Brain microvascular endothelial cell (primary cell): ENCODE data around the gene PHF19.

Experiments used
- DNase-seq: peaks from one replicate; pipeline ENCODE4 v3.0.0-alpha.2; 2020
- H3K27ac ChIP-seq: fragments of 250-450 bp; sonication (Bioruptor Pico); 2 replicates; pipeline ENCODE4 v1.5.1; 2020; ENCODE audit warnings: mild to moderate bottlenecking, moderate library complexity
- H3K27me3 ChIP-seq: fragments of 250-450 bp; sonication (Bioruptor Pico); replicated peaks from 2 replicates; pipeline ENCODE4 v1.5.1; 2020; ENCODE audit warnings: mild to moderate bottlenecking
- H3K36me3 ChIP-seq: fragments of 250-450 bp; sonication (Bioruptor Pico); replicated peaks from 2 replicates; pipeline ENCODE4 v1.5.1; 2020; ENCODE audit warnings: mild to moderate bottlenecking
- H3K4me3 ChIP-seq: 2 replicates; pipeline ENCODE4 v1.5.1; 2011; ENCODE audit warnings: low read depth, mild to moderate bottlenecking, control low read depth, low read length, moderate library complexity
- CTCF ChIP-seq: IDR thresholded peaks from 2 replicates; pipeline ENCODE4 v1.5.1; 2011; ENCODE audit warnings: low read depth, mild to moderate bottlenecking, moderate library complexity, low read length, control low read depth, inconsistent platforms; ENCODE audit errors: missing control alignments
- in situ Hi-C: cut with HindIII; loops from 2 replicates; pipeline ENCODE4 v1.10.0; 2017; ENCODE audit warnings: low sequenced_read_pairs, low pct_ligation_motif_present

PHF19 gene

GRCh38 chr9:120877276-120878034, 467 bp upstream of the PHF19 start:
- peak overlapping the region; percentile 70 for H3K4me3 ChIP-seq
- no peaks in the 10 kb centered on the region for H3K36me3 ChIP-seq
- peak; percentile 20 for DNase-seq
- in situ Hi-C loops = no loop called here
- no peak overlapping the region for H3K27ac ChIP-seq
- H3K27me3 ChIP-seq = no peaks in the 10 kb centered on the region
- peak; percentile 4 for TF ChIP-seq CTCF

- in situ Hi-C loops = no loop called here
- DNase-seq = peak; percentile 75
These were observed 790 bp downstream of the PHF19 start for GRCh38 chr9:120875954-120876841.

GRCh38 chr9:120875643-120875953, 1.4 kb downstream of the PHF19 start:
- Histone ChIP-seq H3K27me3 (no peaks in the 10 kb centered on the region), H3K36me3 (peaks cover 2% of the 10 kb centered on the region), H3K4me3 (peak overlapping the region; percentile 70), H3K27ac (peak overlapping the region; percentile 36)
- in situ Hi-C loops = no loop called here
- no peak for TF ChIP-seq CTCF
- DNase-seq = no peak

More at GRCh38 chr9:120875954-120876841, 790 bp downstream of the PHF19 start:
- Histone ChIP-seq H3K4me3 (peak overlapping the region; percentile 70), H3K27ac (peak overlapping the region; percentile 36), H3K27me3 (no peaks in the 10 kb centered on the region), H3K36me3 (peaks cover 2% of the 10 kb centered on the region)
- TF ChIP-seq CTCF = peak; percentile 24

- Histone ChIP-seq H3K4me3 (no peak overlapping the region), H3K27me3 (no peaks in the 10 kb centered on the region), H3K36me3 (peaks cover 2% of the 10 kb centered on the region), H3K27ac (no peak overlapping the region)
- TF ChIP-seq CTCF = no peak
- in situ Hi-C loops = no loop called here
- DNase-seq = no peak
These were observed 1.8 kb downstream of the PHF19 start for GRCh38 chr9:120875195-120875565.

GRCh38 chr9:120874226-120875194, 2.5 kb downstream of the PHF19 start:
- no peak for DNase-seq
- Histone ChIP-seq H3K27me3 (no peaks in the 10 kb centered on the region), H3K27ac (no peak overlapping the region), H3K36me3 (peaks cover 2% of the 10 kb centered on the region), H3K4me3 (no peak overlapping the region)
- in situ Hi-C loops = no loop called here
- no peak for TF ChIP-seq CTCF
